SK-N-SH (cell line): ENCODE measurements around the gene HLA-E. TPM values are rescaled to one million over a fixed set of nuclear protein-coding genes. Genes with fewer than 3 reads are reported as not detected.
"Not testable (repeated sequence)": the region's sequence is repeated elsewhere in the genome, so short reads cannot be mapped to it uniquely, and the experiment has no call there.

Experiments
- CTCF ChIA-PET: fragments of 300-600, 350-600 bp; formaldehyde crosslinking; extraction: SDS; loops from one replicate; lab custom pipeline; 2021; lab: Yijun Ruan, JAX
- POLR2A ChIA-PET: fragments of 350-600 bp; sonication (Branson Sonifier 250); formaldehyde crosslinking; extraction: SDS; loops from one replicate; lab custom pipeline; 2020; ENCODE audit warnings: antibody characterized with exemption, inconsistent platforms; lab: Yijun Ruan, JAX
- DNase-seq: peaks from one replicate; pipeline ENCODE4 v3.0.0; 2012
- H2AFZ ChIP-seq: fragments of 200-600 bp; sonication (generic); 2 replicates; pipeline ENCODE4 v1.8.1; 2016; ENCODE audit warnings: antibody characterized with exemption, mild to moderate bottlenecking, low read depth
- H3F3A ChIP-seq: fragments of 200-600 bp; sonication (generic); replicated peaks from 2 replicates; pipeline ENCODE3; 2016; ENCODE audit warnings: antibody characterized with exemption, mild to moderate bottlenecking; ENCODE audit not compliant: insufficient read depth
- H3K27ac ChIP-seq, 2 experiments: fragments of 200-500 bp in 1 of 2; fragments of 200-600 bp in 1 of 2; sonication (Bioruptor generic) in 1 of 2; sonication (generic), shearing (Covaris generic) in 1 of 2; 2 replicates each; pipeline versions ENCODE4 v1.5.1 to v1.6.1; 2014 to 2016; ENCODE audit warnings: low read depth in 2 of 2, inconsistent platforms in 1 of 2, low read length in 1 of 2, mild to moderate bottlenecking in 1 of 2, mixed read lengths in 1 of 2
- H3K27me3 ChIP-seq: fragments of 200-600 bp; sonication (generic), shearing (Covaris generic); 2 replicates; pipeline ENCODE4 v1.6.1; 2016; ENCODE audit warnings: mixed run types; ENCODE audit not compliant: insufficient read depth
- H3K36me3 ChIP-seq, 2 experiments: fragments of 200-500 bp in 1 of 2; fragments of 200-600 bp in 1 of 2; sonication (Bioruptor generic) in 1 of 2; sonication (generic) in 1 of 2; replicated peaks in 1 of 2; 2 replicates each; pipeline versions ENCODE3 to v1.5.1; 2014 to 2016; ENCODE audit warnings: low read length in 1 of 2, mild to moderate bottlenecking in 1 of 2; ENCODE audit not compliant: insufficient read depth in 2 of 2, control insufficient read depth in 1 of 2
- H3K4me1 ChIP-seq, 2 experiments: fragments of 200-500 bp in 1 of 2; fragments of 200-600 bp in 1 of 2; sonication (Bioruptor generic) in 1 of 2; sonication (generic), shearing (Covaris generic) in 1 of 2; 2 replicates each; pipeline versions ENCODE4 v1.5.1 to v1.6.1; 2014 to 2016; ENCODE audit warnings: low read depth in 1 of 2, low read length in 1 of 2, mixed run types in 1 of 2; ENCODE audit not compliant: insufficient read depth in 2 of 2, control insufficient read depth in 1 of 2
- H3K4me2 ChIP-seq: fragments of 200-600 bp; sonication (generic), shearing (Covaris generic); 2 replicates; pipeline ENCODE4 v1.6.1; 2017; ENCODE audit warnings: mixed run types
- H3K4me3 ChIP-seq, 2 experiments: fragments of 200-500 bp in 1 of 2; fragments of 200-600 bp in 1 of 2; sonication (Bioruptor generic) in 1 of 2; sonication (generic), shearing (Covaris generic) in 1 of 2; 2 replicates each; pipeline versions ENCODE4 v1.5.1 to v1.8.1; 2014 to 2016; ENCODE audit warnings: low read depth in 2 of 2, inconsistent platforms in 1 of 2, low read length in 1 of 2, mild to moderate bottlenecking in 1 of 2, mixed read lengths in 1 of 2, moderate library complexity in 1 of 2
- H3K79me2 ChIP-seq: fragments of 200-600 bp; sonication (generic); 2 replicates; pipeline ENCODE4 v1.8.1; 2017; ENCODE audit warnings: mild to moderate bottlenecking; ENCODE audit not compliant: insufficient read depth
- H3K9ac ChIP-seq: fragments of 200-600 bp; sonication (generic); 2 replicates; pipeline ENCODE4 v1.6.1; 2017; ENCODE audit warnings: mixed run types
- H3K9me2 ChIP-seq: fragments of 200-600 bp; sonication (generic); 2 replicates; pipeline ENCODE4 v1.6.1; 2017; ENCODE audit warnings: mixed run types
- H3K9me3 ChIP-seq: fragments of 200-600 bp; sonication (generic); 2 replicates; pipeline ENCODE4 v1.6.1; 2017; ENCODE audit warnings: mixed run types, mild to moderate bottlenecking, moderate library complexity
- H4K20me1 ChIP-seq: fragments of 200-600 bp; sonication (generic); 2 replicates; pipeline ENCODE4 v1.6.1; 2017; ENCODE audit warnings: mild to moderate bottlenecking, mixed run types; ENCODE audit not compliant: insufficient read depth
- CHD2 ChIP-seq: fragments of 150-350 bp; IDR thresholded peaks from 2 replicates; pipeline ENCODE4 v1.6.1; 2018; ENCODE audit warnings: low read length; ENCODE audit not compliant: partially characterized antibody
- EP300 ChIP-seq, 2 experiments: IDR thresholded peaks; 2 replicates each; pipeline versions ENCODE4 v1.4.0 to v1.6.1; 2012; ENCODE audit warnings: borderline replicate concordance in 1 of 2, low read depth in 1 of 2, low read length in 1 of 2
- EZH2phosphoT487 ChIP-seq: fragments of 200-600 bp; sonication (generic); IDR thresholded peaks from 2 replicates; pipeline ENCODE4 v1.6.1; 2017; ENCODE audit warnings: low read depth, mixed run types, mild to moderate bottlenecking, antibody characterized with exemption, moderate library complexity, borderline replicate concordance
- NRF1 ChIP-seq: IDR thresholded peaks from 2 replicates; pipeline ENCODE4 v1.6.1; 2012; ENCODE audit warnings: low read depth, mild to moderate bottlenecking, low read length
- RAD21 ChIP-seq: IDR thresholded peaks from 2 replicates; pipeline ENCODE4 v1.6.1; 2012; ENCODE audit warnings: mild to moderate bottlenecking, low read length
- RXRA ChIP-seq: IDR thresholded peaks from 2 replicates; pipeline ENCODE4 v1.4.0; 2012; ENCODE audit warnings: low read depth, mild to moderate bottlenecking, borderline replicate concordance
- SMC3 ChIP-seq: IDR thresholded peaks from 2 replicates; pipeline ENCODE4 v1.6.1; 2012; ENCODE audit warnings: low read depth, low read length, improper control_type of control experiment
- WGBS: methylation state at CpG from one replicate; pipeline ENCODE4 v1.1.6; 2017; ENCODE audit warnings: low lambda C conversion rate; 5-methylcytosine and 5-hydroxymethylcytosine counted together
- polyA plus RNA-seq, 3 experiments: library from polyadenylated mRNA; depleted of rRNA; stranded (reverse); fragments of >200 nt; gene quantifications; 2 replicates each; pipeline ENCODE4 v1.2.3, GENCODE V29; 2012
- TF ChIP-seq, protein P1 (sequence below): IDR thresholded peaks from 2 replicates; pipeline ENCODE4; 2012
- TF ChIP-seq, protein P2 (sequence below): fragments of 200-600 bp; sonication (generic); IDR thresholded peaks from 2 replicates; pipeline ENCODE4 v1.6.1; 2017; ENCODE audit warnings: antibody characterized with exemption, mild to moderate bottlenecking, moderate library complexity

HLA-E gene
- polyA plus RNA-seq, 1 of the 3 experiments (the other 2 are of a cell fraction): 90.9 TPM

DNA sequence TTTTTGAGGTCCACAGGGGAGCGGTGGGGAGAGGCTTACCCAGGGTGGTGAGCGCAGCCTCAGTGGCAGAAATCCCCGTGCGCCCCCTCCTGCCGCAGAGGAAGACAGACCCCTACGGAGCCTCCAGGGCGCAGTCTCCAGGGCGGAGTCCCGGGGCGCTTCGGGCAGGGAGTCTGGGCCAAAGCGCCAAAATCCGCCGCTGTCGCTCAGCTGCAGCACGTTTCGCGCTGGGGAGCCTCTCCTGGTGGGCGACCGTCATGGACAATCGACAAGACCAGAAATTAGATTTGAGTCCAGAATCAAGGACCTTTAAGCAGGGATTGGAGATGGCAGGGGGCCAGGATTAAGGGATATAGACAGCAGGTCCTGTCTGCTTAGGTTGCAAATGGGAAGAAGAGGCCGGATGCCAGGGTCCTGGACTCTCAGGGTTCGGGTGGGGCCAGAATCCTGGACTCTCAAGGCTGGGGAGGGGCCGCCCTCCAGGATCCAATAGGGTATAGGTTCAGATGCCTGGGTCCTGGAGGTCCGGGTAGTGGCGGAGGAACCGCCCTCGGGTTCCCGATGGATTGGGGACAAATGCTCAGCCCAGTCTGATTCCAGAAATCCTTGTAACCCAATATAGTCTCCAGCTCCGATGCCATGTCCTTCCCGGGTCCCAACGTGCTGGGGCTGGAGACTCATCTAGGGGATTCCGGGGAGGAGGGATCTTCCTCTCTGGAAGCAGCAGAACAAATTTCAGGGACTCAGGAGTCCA, 7.9 kb upstream of the HLA-E start:
- CTCF ChIA-PET: interaction anchor here (0.6 to 10.7 kb wide), 35 partner anchors 7 to 606 kb away, joined by 3 to 203 read pairs (median 4); no protein-coding TSS in a partner anchor
- H3K79me2 ChIP-seq: no peaks in the 10 kb centered on the region
- no peaks in the 10 kb centered on the region for H4K20me1 ChIP-seq
- H3K9me3 ChIP-seq: no peaks in the 10 kb centered on the region
- peak overlapping the region; percentile 74 for H3K4me2 ChIP-seq
- H3K27ac ChIP-seq: no peak overlapping the region
- H3K27me3 ChIP-seq: peaks cover 40% of the 10 kb centered on the region
- TF ChIP-seq CHD2: no peak
- TF ChIP-seq NRF1: no peak
- TF ChIP-seq EZH2phosphoT487: peak; percentile 20; the same call in 1 of the 2 replicates
- TF ChIP-seq EP300 (IDR thresholded peaks at IDR 0.05; ENCODE audit: borderline replicate concordance in 1 of 2, low read depth in 1 of 2, low read length in 1 of 2): no peak
- no peak for TF ChIP-seq RXRA
- TF ChIP-seq, protein P1, sequence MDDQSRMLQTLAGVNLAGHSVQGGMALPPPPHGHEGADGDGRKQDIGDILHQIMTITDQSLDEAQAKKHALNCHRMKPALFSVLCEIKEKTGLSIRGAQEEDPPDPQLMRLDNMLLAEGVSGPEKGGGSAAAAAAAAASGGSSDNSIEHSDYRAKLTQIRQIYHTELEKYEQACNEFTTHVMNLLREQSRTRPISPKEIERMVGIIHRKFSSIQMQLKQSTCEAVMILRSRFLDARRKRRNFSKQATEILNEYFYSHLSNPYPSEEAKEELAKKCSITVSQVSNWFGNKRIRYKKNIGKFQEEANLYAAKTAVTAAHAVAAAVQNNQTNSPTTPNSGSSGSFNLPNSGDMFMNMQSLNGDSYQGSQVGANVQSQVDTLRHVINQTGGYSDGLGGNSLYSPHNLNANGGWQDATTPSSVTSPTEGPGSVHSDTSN: no peak
- 1% methylated on average over 23 of the region's 33 CpGs for WGBS
- H3K36me3 ChIP-seq: no peaks in the 10 kb centered on the region
- POLR2A ChIA-PET: interaction anchor here (1.0 kb wide), 1 partner anchor 51 kb away, joined by 3 read pairs; no protein-coding TSS in a partner anchor
- no peak overlapping the region for H3K9ac ChIP-seq
- no peak for DNase-seq
- H3F3A ChIP-seq: peaks cover 17% of the 10 kb centered on the region
- peak overlapping the region; percentile 58; the same call in 1 of the 2 replicates for H2AFZ ChIP-seq
- peaks cover 0 to 3% of the 10 kb centered on the region in 2 experiments; a peak in 1 of 4 replicates for H3K4me1 ChIP-seq
- no peaks in the 10 kb centered on the region for H3K9me2 ChIP-seq
- H3K4me3 ChIP-seq: peak overlapping the region in 1 of 2 experiments; percentile 0; a peak in 2 of 4 replicates

DNA sequence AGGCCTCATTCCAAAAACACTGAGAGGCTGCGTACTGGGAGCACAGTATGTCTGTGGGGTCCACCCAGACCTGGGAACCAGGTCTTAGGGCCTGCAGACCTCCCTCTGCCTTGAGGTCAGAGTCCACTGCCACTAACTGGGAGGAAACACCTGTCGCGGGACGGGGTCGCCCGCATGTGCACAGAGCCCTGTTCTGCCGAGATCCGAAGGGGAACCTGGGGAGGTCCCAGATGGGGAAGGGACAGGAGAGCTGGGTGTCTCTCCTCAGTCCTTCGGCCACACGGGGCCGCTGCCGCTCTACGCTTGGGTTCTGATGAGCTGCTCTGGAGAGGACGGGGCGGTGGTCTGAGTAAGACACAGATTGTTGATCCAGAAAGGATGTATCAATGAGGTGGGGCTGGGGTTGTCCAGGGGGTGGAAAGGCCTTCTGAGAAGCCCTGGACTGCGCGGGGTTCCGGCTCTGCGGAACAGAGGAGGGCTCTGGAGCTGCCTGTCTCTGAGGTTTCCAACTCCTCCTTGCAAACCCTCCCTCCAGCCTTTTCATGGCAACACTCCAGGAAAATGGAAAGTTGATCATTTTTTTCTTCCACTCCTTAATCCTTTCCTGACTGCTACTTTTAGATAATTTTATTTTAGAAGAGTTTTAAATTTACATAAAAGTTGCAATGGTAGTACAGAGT, 7.2 kb upstream of the HLA-E start:
- Histone ChIP-seq H3F3A (peaks cover 17% of the 10 kb centered on the region), H3K4me3 (peak overlapping the region; percentile 0 to 61; a peak in 3 of 4 replicates), H2AFZ (peak overlapping the region; percentile 58; the same call in 1 of the 2 replicates), H3K27me3 (peaks cover 40% of the 10 kb centered on the region), H3K4me2 (peak overlapping the region; percentile 74)
- H3K27ac ChIP-seq, H3K79me2 ChIP-seq, H3K9me3 ChIP-seq, H3K9me2 ChIP-seq, H3K9ac ChIP-seq, H3K36me3 ChIP-seq, H4K20me1 ChIP-seq, H3K4me1 ChIP-seq: not testable (repeated sequence)
- ChIA-PET POLR2A (interaction anchor here (1.0 kb wide), 1 partner anchor 51 kb away, joined by 3 read pairs; no protein-coding TSS in a partner anchor), CTCF (interaction anchor here (0.6 to 10.7 kb wide), 39 partner anchors 8 to 605 kb away, joined by 3 to 203 read pairs (median 4); no protein-coding TSS in a partner anchor)
- 2% methylated on average over 8 of the region's 19 CpGs for WGBS
- TF ChIP-seq SMC3 (peak; percentile 46), RAD21 (peak; percentile 79)
- TF ChIP-seq, protein P2, sequence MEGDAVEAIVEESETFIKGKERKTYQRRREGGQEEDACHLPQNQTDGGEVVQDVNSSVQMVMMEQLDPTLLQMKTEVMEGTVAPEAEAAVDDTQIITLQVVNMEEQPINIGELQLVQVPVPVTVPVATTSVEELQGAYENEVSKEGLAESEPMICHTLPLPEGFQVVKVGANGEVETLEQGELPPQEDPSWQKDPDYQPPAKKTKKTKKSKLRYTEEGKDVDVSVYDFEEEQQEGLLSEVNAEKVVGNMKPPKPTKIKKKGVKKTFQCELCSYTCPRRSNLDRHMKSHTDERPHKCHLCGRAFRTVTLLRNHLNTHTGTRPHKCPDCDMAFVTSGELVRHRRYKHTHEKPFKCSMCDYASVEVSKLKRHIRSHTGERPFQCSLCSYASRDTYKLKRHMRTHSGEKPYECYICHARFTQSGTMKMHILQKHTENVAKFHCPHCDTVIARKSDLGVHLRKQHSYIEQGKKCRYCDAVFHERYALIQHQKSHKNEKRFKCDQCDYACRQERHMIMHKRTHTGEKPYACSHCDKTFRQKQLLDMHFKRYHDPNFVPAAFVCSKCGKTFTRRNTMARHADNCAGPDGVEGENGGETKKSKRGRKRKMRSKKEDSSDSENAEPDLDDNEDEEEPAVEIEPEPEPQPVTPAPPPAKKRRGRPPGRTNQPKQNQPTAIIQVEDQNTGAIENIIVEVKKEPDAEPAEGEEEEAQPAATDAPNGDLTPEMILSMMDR: peak; percentile 90
- DNase-seq: peak; percentile 81
